Activated CD8-positive, alpha-beta memory T cell treated with anti-CD3 and anti-CD28 coated beads for 48 hours (primary cell): ENCODE data around the gene PAGE4.

Source experiments
- DNase-seq, 3 experiments: peaks; one replicate each; pipeline ENCODE4 v3.0.0-alpha.2; 2020; ENCODE audit warnings: low read depth in 2 of 3, low spot score in 2 of 3

The PAGE4 gene, protein sequence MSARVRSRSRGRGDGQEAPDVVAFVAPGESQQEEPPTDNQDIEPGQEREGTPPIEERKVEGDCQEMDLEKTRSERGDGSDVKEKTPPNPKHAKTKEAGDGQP

GRCh38 chrX:49829016-49829415 is at the start of gene PAGE4:
TSS of gene PAGE4 (plus strand) at chrX:49829303. CDS start at chrX:49830429, 1,126 bp downstream.
- no peak for DNase-seq

- DNase-seq: no peak
These were observed 44.3 kb upstream of the PAGE4 start for GRCh38 chrX:49784747-49785280.

DNA sequence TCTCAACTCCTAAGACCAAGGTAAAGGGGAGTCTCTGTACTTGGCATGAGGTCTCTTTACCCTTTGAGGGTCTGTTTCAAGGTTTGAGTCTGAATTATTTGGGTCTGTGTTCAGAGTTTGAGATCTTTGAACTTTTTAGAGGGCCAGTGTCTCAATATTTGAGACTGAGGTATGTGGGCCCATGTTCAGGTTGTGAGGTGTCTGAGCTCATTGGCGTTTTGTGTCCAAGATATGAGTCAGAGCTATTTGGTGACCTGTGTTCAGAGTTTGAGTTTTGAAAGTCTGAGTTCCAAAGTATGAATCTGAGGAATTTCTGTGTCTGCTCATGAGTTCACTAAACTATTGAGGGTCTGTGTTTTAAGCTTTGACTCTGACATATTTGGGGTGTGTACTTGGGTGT is 36.7 kb upstream of the PAGE4 start:
- DNase-seq: no peak

DNA sequence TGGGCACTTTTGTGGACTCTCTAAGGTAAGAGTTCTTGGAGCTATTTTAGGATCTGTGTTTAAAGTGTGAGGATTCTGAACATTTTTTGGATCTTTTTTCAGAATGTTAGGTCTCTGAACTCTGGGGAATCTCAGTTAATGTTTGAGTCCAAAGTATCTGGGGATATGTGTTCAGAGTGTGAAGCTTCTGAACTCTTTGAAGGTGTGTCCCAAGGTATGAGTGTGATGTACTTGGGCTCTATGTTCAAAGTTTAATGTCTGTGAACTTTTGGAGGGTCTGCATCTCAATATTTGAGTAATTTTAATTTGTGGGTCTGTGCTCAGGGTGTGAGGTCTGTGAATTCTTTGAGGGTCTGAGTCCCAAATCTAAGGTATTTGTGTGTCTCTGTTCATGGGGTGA is 35.4 kb upstream of the PAGE4 start:
- no peak for DNase-seq

DNA sequence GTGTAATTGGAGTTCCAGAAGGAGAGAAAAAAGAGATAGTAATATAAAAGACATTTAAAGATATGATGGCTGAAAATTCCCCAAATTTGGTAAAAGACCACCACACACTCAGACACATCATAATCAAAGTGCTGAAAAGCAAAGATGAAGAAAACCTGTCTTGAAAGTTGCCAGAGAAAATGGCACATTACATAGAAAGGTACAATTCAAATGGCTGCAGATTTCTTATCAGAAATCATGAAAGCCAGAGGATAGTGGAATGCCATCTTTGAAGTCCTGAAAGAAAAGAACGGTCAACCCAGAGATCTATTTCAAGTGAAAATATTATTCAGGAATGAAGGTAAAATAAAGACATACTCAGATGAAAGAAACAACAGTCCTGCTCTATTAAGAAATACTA is 29.3 kb upstream of the PAGE4 start:
- no peak for DNase-seq

GRCh38 chrX:49809891-49810632 is 19.0 kb upstream of the PAGE4 start:
- DNase-seq: no peak

DNA sequence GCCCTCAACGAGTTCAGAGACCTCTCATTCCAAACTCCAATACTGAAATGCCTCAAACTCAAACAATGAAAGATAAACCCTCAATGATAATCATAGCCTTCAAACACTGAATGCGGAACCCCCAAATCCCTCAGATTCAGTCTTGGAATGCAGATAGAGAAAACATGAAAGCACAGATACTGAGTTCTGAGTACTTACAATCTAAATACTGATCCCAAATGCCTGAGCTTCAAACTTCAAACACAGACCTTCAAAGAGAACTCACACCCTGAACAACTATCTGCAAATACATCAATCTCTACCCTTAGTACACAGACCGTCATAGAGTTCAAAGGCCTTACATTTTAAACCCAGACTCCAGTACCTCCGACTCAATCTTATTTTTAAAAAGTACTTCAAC is 16.9 kb upstream of the PAGE4 start:
- DNase-seq: no peak

DNA sequence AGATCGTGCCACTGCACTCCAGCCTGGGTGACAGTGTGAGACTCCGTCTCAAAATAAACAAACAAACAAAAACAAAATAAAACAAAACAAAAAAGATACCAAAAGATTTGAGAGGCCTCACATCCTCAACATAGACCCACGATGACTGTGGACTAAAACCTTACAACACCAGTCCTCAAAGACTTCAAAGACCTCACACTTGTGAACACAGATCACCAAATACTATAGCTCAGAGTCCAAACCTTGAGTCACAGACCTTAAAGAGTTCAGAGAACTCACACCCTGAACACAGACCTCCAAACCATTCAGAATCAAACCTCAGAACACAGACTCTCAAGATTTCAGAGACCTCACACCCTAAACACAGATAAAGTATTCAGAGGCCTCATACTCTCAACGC is 12.7 kb upstream of the PAGE4 start:
- DNase-seq: no peak

- DNase-seq: no peak
These were observed 9.3 kb downstream of the PAGE4 start for GRCh38 chrX:49838374-49838773.

- peak in 2 of 3 experiments; percentile 9 to 10 for DNase-seq
These were observed 11.6 kb downstream of the PAGE4 start for GRCh38 chrX:49840679-49841078.

DNA sequence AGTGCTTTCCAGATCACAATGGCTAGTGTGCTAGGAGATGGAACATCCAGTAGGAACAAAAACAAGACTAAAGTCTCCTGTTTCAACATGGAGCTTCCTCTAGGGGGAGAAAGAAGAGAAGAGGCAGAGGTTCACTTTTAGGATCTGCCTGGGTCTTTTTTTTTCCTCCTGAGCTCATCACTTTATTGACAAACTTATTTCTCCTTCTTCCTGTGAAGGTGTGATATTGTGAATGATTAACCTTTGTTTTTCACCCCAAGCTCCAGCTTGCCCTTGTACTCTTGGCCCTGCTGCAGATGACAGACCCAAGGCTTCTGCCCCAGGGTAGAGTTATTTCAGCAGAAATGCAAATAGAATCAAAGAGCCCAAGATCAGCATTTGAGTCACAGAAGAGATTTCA is 13.5 kb downstream of the PAGE4 start:
- DNase-seq: no peak

GRCh38 chrX:49844611-49845010 is 15.5 kb downstream of the PAGE4 start:
- DNase-seq: no peak

DNA sequence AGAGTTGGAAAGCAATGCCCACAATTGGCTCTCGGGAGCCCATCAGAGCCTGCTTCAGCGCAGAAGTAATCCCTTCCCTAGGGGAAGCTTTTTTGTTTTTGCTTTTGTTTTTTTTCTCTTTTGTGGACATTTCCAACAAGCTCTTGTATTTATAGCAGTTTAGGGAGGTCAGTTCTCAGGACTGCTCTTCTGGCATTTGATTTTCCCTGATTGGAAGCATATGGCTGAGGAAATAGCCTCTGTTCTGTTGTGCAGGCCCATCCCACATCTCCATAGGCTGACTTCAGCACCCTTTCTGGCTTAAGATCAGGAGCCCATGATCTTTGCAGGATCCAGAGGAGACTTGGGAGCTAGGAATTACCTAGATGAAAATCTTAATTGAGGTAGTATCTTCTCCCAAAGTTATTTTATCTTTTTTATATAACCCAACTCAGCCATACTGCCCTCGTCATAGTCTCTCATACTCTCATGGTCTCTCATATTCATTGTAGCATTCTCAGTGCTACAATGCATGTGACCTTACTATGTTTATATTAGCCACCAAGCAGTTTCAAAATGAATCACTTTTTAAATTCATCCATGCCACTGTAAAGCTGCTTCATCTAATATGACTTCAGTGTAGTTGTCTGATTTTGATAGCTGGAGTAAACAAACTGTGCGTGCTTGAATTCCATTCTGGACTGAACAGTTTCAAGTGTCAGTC is 16.7 kb downstream of the PAGE4 start:
- DNase-seq: no peak

- no peak for DNase-seq
These were observed 17.4 kb downstream of the PAGE4 start for GRCh38 chrX:49846522-49846921.

DNA sequence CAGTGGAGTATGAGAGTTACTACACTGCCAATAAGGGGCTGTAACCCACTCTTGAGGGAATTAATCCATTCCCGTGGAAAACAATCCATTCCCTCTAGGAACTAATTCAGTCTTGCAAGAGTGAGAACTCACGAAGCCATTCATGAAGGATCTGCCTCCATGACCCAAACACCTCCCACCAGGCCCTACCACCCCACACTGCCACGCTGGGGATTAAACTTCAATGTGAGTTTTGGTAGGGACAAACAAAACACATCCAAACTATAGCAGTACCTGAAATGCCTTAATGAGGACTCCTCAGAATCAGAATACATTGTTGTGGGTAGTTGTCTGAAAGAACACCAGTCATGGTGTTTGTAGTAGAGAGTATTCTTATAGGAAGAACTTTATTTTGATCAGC is 19.2 kb downstream of the PAGE4 start:
- no peak for DNase-seq

DNA sequence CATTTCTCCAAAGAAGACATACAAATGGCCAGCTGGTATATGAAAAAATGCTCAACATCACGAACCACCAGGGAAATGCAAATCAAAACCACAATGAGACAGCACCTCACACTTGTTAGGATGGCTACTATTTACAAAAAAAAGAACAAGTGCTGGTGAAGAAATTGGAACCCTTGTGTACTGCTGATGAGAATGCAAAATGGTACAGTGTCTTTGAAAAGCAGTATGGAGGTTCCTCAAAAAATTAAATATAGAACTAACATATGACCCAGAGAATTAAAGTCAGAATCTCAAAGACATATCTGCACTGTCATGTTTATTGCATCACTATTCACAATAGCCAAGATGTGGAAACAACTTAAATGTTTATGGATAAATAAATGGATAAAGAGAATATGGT is 20.9 kb downstream of the PAGE4 start:
- no peak for DNase-seq

GRCh38 chrX:49853661-49854060 is 24.6 kb downstream of the PAGE4 start:
- DNase-seq: no peak

DNA sequence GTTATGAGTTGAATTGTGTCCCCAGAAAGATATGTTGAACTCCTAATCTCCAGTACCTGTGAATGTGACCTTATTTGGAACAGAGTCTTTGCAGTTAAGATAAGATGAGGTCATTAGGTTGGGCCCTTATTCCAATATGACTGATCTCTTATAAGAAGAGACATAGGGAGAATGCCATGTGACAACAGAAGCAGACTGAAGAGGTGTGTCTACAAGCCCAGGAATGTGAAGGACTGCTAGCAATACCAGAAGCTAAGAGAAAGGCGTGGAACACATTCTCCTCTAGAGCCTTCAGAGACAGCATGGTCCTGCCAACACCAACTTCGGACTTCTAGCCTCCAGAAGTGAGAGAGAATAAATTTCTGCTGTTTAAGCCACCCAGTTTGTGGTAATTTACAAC is 27.7 kb downstream of the PAGE4 start:
- no peak for DNase-seq

DNA sequence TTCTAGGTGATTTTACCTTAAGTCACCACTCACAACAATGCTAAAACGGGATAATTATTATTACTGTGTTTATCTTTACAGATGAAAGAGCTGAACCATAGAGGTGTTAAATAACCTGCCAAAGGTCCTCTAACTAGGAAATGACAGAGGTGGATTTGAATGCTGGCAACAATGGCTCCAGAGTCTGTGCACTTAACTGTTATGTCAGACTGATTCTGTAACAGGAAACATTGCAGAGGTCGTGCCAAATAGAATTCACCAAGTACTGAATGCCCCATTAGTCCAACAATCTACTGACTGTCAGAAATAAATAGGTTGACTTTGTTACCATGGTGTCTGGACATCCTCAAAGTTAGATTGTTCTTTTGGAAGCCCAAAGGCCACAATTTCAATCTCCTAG is 29.2 kb downstream of the PAGE4 start:
- no peak for DNase-seq

- DNase-seq: no peak
These were observed 30.4 kb downstream of the PAGE4 start for GRCh38 chrX:49859491-49859890.

DNA sequence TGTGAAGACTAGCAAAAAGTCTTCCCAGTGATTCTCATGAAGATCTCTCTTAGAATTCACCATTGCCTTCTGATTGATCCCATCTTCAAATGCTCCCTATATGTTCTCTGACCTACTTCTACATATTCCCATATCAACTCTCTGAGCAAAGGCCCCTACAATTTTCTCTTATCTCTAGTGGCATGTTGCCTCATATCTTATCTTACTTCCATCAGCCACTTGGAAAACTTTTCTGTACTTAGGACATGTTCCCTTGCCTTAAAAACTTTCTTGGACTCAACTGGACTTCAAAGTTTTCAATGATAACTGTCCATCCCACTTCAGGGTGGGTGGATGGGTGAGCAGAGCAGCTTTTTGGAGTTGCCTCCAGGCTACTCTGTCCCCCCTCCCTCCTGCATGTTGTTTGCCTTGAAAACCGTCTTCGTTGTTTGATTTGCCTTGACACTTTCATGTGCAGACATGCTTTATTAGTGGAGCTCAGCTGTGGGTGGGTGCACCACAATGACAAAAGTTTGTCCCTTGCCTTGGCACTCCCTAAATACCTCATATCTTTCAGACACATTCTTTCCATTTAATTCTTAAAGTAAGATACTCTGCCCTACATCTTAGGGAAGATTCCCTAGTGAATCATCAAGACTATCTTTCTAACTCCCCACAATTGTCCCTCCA is 31.9 kb downstream of the PAGE4 start:
- DNase-seq: no peak

- DNase-seq: no peak
These were observed 33.0 kb downstream of the PAGE4 start for GRCh38 chrX:49862093-49862492.
